H1 (cell line): ENCODE data around the gene GSK3B.

Experiments used
- ATF3 ChIP-seq: IDR thresholded peaks from 2 replicates; pipeline ENCODE4 v1.6.1; 2011; ENCODE audit warnings: low read depth, mild to moderate bottlenecking, low read length; ENCODE audit not compliant: insufficient read depth
- CTCF ChIP-seq, 3 experiments: IDR thresholded peaks; 1 replicate in 2 of 3; 2 replicates in 1 of 3; pipeline versions ENCODE4 v1.5.1 to v1.6.1; 2011; ENCODE audit warnings: low read length in 3 of 3, mild to moderate bottlenecking in 3 of 3, inconsistent platforms in 2 of 3, low read depth in 1 of 3, moderate library complexity in 1 of 3; ENCODE audit not compliant: insufficient read depth in 1 of 3; ENCODE audit errors: control extremely low read depth in 1 of 3
- GTF2F1 ChIP-seq: IDR thresholded peaks from 2 replicates; pipeline ENCODE4 v1.6.1; 2012; ENCODE audit warnings: low read depth, low read length, improper control_type of control experiment, borderline replicate concordance
- MAX ChIP-seq: IDR thresholded peaks from 2 replicates; pipeline ENCODE4 v1.6.1; 2012; ENCODE audit warnings: inconsistent platforms
- RNF2 ChIP-seq: fragments of 200-900, 300-1000 bp; sonication (generic); IDR thresholded peaks from 2 replicates; pipeline ENCODE4 v1.7.1; 2016; ENCODE audit warnings: borderline replicate concordance, low read depth, mild to moderate bottlenecking, antibody characterized with exemption, low read length; ENCODE audit not compliant: poor library complexity, severe bottlenecking; ENCODE audit errors: missing control alignments
- SP1 ChIP-seq: IDR thresholded peaks from 2 replicates; pipeline ENCODE4 v1.6.1; 2011; ENCODE audit warnings: low read depth, low read length

- no peak for TF ChIP-seq GTF2F1
- no peak for TF ChIP-seq RNF2
- no peak for TF ChIP-seq CTCF (IDR thresholded peaks at IDR 0.05; ENCODE audit: control extremely low read depth in 1 of 3, insufficient read depth in 1 of 3, low read depth in 1 of 3, low read length in 3 of 3)
- TF ChIP-seq MAX: no peak
- no peak for TF ChIP-seq ATF3
- no peak for TF ChIP-seq SP1
Observed at GRCh38 chr3:120049881-120050539, 44.2 kb downstream of the GSK3B start.
